ENCODE results near the gene PITPNB. TPM values are rescaled to one million over a fixed set of nuclear protein-coding genes. Genes with fewer than 3 reads are reported as not detected.

The PITPNB gene
- total RNA-seq, 1 donor from 2014 or later, result 101 TPM

DNA sequence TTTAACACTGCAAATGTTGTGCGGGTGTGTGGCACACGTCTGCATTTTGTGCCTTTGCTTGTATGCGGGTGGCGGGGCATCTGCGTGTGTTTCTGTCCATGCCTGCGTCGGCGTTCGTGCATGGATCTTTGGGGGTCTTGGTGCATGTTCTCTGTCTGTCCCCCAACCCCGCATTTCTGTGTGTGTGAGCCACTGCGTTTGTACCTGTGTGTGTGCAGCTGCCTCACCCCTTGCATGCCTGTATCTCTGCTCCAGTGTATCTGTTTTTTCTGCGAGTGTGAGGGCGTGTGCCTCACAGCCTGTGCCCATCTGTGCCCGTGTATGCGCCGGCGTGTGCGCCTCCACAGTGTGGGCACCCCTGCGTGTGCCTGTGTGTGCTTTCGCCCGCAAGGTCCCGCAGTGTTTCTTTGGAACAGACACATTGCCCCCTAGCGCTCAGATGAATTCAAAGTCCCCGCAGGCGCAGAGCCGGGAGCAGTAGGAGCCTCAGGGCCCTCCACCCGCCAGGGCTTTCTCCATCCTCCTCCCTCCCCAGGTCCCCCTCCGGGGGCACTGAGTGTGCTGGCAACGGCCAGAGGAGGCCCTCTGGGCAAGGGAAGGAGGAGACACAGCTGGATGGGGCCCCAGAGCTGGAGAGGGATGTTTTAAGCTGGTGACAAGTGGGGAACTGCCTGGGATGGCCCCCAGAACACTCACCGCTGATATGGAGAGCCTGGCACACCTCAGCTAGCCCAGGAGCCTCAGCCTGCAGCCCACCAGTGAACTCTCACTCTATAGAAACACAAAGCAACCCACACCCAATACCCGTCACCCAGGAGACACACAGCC is 114.4 kb downstream of the PITPNB start:
- DNase-seq (ENCODE audit: low spot score), result no peak

DNA sequence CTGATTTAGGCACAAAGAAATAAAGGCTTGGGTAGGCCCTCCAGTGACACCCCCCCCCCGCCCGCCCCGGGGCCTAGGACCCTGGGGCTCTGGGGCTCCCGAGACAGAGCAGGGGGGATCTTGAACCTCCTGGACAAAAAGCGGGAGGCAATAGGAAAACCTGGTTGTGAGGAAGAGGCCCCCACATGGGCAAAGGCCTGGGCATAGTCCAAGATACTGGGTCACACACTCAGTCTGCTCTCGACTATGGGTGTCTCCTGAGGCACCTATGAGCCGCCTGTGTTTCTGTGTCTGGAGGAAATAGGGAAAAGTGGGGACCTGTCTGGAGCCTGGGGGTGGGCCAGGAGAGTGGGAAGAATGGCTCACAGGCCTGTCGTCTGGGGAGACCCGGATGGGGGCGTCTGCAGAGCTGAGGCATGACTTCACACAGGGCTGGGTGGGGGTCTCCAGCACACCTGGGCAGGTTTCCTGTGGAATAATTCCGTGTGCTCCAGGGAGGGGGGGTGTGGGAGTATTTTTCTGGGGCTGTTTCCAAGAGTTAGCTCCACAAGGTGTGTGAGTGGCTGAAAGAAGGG is 115.1 kb downstream of the PITPNB start:
- DNase-seq (ENCODE audit: low spot score), result no peak

DNA sequence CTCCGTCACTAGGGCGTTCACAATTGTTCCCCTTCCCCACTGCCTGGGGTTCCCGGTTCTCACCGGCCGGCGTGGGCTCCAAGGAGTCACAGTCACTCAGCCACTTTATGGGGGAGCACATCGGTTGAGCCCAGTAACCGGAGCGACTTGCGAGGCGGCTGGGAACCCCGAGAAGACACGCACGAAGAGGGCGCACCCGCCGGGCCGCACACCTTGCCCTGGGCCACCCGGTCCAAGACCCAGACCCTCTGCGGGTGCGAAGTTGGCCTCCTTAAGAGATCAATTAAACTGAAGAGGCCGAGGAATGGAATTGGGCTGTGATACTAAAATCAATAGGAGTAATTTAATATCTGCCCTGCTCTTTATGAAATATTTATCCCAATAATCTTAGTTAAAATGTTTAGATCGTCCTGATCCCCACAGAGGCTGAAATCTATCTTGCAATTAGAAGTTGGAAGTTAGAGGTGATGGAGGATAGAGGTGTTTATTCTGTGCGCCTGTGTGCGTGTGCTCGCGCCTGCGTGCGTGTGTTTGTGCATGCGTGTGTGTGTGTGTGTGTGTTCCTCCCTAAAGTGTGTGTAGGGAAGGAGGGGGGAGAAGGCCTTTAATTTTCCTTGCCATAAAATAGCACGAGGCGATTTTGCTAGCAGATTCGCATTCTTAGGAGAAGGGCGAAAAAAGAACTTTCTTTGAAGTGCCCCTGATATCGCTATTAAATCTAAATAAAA is 116.5 kb downstream of the PITPNB start:
- DNase-seq (ENCODE audit: low spot score), result no peak

Small RNA genes lying within 50 kb of the gene (microRNA-seq; reads per million reads assigned to microRNA genes)
- gene MIR3199-1 (ENCODE audit: borderline number of aligned reads) (not detected), gene MIR3199-2 (ENCODE audit: borderline number of aligned reads) (not detected)

Other genes starting within 250 kb of the PITPNB start
- gene MN1, start 117.5 kb downstream of the PITPNB start, total RNA-seq, result 10.2 TPM

All from mesenteric fat pad (tissue), 1 donor.